Ishikawa (cell line): ENCODE data around the gene GALM.

Source experiments
- CEBPB ChIP-seq: IDR thresholded peaks from 2 replicates; pipeline ENCODE4 v1.6.1; 2012
- CREB1 ChIP-seq: IDR thresholded peaks from 2 replicates; pipeline ENCODE4 v1.6.1; 2012; ENCODE audit warnings: low read depth
- EGR1 ChIP-seq: IDR thresholded peaks from 2 replicates; pipeline ENCODE4 v1.6.1; 2012
- EP300 ChIP-seq: IDR thresholded peaks from 2 replicates; pipeline ENCODE4 v1.6.1; 2012; ENCODE audit warnings: borderline replicate concordance
- FOXM1 ChIP-seq: IDR thresholded peaks from 2 replicates; pipeline ENCODE4 v1.6.1; 2012; ENCODE audit warnings: low read depth, borderline replicate concordance
- MAX ChIP-seq: IDR thresholded peaks from 2 replicates; pipeline ENCODE4 v1.6.1; 2012
- NFIC ChIP-seq: IDR thresholded peaks from 2 replicates; pipeline ENCODE4 v1.6.1; 2012
- RAD21 ChIP-seq: IDR thresholded peaks from 2 replicates; pipeline ENCODE4 v1.6.1; 2012; ENCODE audit warnings: low read depth
- REST ChIP-seq: IDR thresholded peaks from 2 replicates; pipeline ENCODE4 v1.6.1; 2012; ENCODE audit warnings: low read depth, mild to moderate bottlenecking
- TAF1 ChIP-seq: IDR thresholded peaks from 2 replicates; pipeline ENCODE4 v1.6.1; 2012; ENCODE audit warnings: low read depth, mild to moderate bottlenecking
- TCF12 ChIP-seq: IDR thresholded peaks from 2 replicates; pipeline ENCODE4 v1.6.1; 2012; ENCODE audit warnings: low read depth
- TEAD4 ChIP-seq: IDR thresholded peaks from 2 replicates; pipeline ENCODE4 v1.6.1; 2012
- USF1 ChIP-seq: IDR thresholded peaks from 2 replicates; pipeline ENCODE4 v1.6.1; 2012
- YY1 ChIP-seq: IDR thresholded peaks from 2 replicates; pipeline ENCODE4 v1.6.1; 2012; ENCODE audit warnings: low read depth
- ZBTB7A ChIP-seq: IDR thresholded peaks from 2 replicates; pipeline ENCODE4 v1.6.1; 2012; ENCODE audit warnings: low read depth

The GALM gene

GRCh38 chr2:38704664-38705063, 38.8 kb downstream of the GALM start:
- TF ChIP-seq FOXM1 (no peak), USF1 (no peak), RAD21 (no peak), CEBPB (no peak), ZBTB7A (no peak), TAF1 (no peak), MAX (no peak), TEAD4 (no peak), REST (no peak), EP300 (no peak), NFIC (no peak), TCF12 (no peak), YY1 (no peak), CREB1 (no peak)

DNA sequence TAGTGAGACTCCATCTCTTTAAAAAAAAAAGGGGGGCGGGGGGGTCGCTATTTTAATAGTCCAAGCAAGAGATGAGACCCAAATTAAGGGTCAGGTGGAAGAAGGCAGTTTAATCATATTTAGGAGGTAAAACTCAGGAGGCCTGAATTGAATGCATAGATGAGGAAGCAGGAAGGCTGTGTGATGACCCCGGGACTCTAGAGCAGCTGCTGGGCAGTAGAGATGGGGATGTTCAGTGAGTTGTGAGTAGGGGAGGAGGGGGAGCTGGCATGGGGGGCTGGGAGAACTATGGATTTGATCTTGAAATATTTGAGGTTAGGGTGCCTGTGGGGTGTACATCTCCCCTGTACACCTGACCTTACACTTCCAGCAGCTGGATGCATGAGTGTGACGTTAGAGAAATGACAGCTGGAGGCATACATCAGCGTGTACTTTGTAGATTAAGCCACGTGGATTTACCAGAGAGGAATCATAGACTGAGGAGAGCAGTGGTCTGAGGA, 41.0 kb downstream of the GALM start:
- no peak for TF ChIP-seq EGR1
- TF ChIP-seq TCF12, result no peak
- no peak for TF ChIP-seq RAD21
- no peak for TF ChIP-seq EP300
- TF ChIP-seq TAF1, result no peak
- no peak for TF ChIP-seq CREB1
- TF ChIP-seq REST, result no peak
- TF ChIP-seq TEAD4, result no peak

GRCh38 chr2:38708900-38709566, 43.1 kb downstream of the GALM start:
- no peak for TF ChIP-seq ZBTB7A

DNA sequence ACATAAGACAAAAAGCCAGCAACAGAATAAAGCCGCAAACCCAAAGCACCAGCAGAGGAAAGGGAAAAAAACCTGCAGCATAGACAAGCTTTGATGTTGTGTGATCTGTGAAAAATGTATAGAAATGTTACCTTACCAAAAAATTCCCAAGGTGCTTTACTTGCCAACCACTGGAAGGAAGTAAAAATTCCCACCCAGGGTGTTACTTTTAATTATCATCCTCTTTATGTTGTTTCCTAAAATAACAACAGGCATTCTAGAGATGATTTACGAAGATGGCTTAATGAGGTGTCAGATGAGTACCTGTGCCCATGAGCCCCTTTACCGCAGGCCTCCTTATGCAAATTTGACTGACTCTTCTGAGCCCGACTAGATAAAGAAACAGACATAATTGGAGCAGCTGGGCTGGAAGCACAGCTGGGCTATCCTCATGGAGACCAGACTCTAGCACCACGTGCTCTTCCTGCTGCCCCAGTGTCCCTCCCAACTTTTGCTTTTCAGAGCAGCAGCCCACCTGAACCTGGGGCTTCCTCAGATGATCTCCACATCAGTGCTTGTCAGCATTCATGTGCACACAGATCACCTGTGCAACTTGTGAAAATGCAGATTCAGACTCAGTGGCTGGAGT, 43.8 kb downstream of the GALM start:
- no peak for TF ChIP-seq TCF12
- no peak for TF ChIP-seq CEBPB
- no peak for TF ChIP-seq MAX
- TF ChIP-seq EP300, result no peak
- TF ChIP-seq RAD21, result no peak
- no peak for TF ChIP-seq NFIC
- no peak for TF ChIP-seq YY1
- no peak for TF ChIP-seq EGR1
- no peak for TF ChIP-seq ZBTB7A
- no peak for TF ChIP-seq FOXM1
- no peak for TF ChIP-seq CREB1
- no peak for TF ChIP-seq REST
- TF ChIP-seq TAF1, result no peak
- no peak for TF ChIP-seq TEAD4
- TF ChIP-seq USF1, result no peak
